Fibroblast of lung (primary cell): ENCODE results near the gene LRRC59. TPM values are rescaled to one million over a fixed set of nuclear protein-coding genes. Genes with fewer than 3 reads are reported as not detected.

Experiments used
- DNase-seq, 2 donors: peaks; one replicate each; pipeline versions ENCODE4 v3.0.0 to v3.0.0-alpha.2; 2010; ENCODE audit warnings: low read depth in 2 of 2
- H2AFZ ChIP-seq: 2 replicates; pipeline ENCODE4 v1.5.1; 2012; ENCODE audit warnings: low read length, control low read depth, inconsistent platforms
- H3K27ac ChIP-seq: 2 replicates; pipeline ENCODE4 v1.5.1; 2011; ENCODE audit warnings: low read length, control low read depth; ENCODE audit not compliant: insufficient read depth
- H3K27me3 ChIP-seq: 2 replicates; pipeline ENCODE4 v1.5.1; 2011; ENCODE audit warnings: mild to moderate bottlenecking, low read length; ENCODE audit not compliant: control insufficient read depth, insufficient read depth
- H3K36me3 ChIP-seq: 2 replicates; pipeline ENCODE4 v1.5.1; 2011; ENCODE audit warnings: low read length; ENCODE audit not compliant: control insufficient read depth, insufficient read depth
- H3K4me1 ChIP-seq: 2 replicates; pipeline ENCODE4 v1.5.1; 2011; ENCODE audit warnings: low read length; ENCODE audit not compliant: control insufficient read depth, insufficient read depth; ENCODE audit errors: extremely low read depth
- H3K4me2 ChIP-seq: 2 replicates; pipeline ENCODE4 v1.5.1; 2011; ENCODE audit warnings: low read length, control low read depth; ENCODE audit not compliant: insufficient read depth; ENCODE audit errors: extremely low read depth
- H3K4me3 ChIP-seq, 4 experiments: fragments of 200-600 bp in 1 of 4; sonication (generic) in 1 of 4; replicated peaks in 1 of 4; 2 replicates each; pipeline ENCODE4 v1.5.1; 2011 to 2016; ENCODE audit warnings: low read length in 4 of 4, low read depth in 3 of 4, mild to moderate bottlenecking in 3 of 4, control low read depth in 2 of 4, inconsistent platforms in 1 of 4, mixed read lengths in 1 of 4; ENCODE audit not compliant: insufficient read depth in 1 of 4; ENCODE audit errors: control extremely low read depth in 1 of 4
- H3K79me2 ChIP-seq: 2 replicates; pipeline ENCODE4 v1.5.1; 2012; ENCODE audit warnings: mild to moderate bottlenecking, low read length, inconsistent platforms; ENCODE audit not compliant: control insufficient read depth, insufficient read depth
- H3K9ac ChIP-seq: 2 replicates; pipeline ENCODE4 v1.5.1; 2011; ENCODE audit warnings: mild to moderate bottlenecking, low read length, control low read depth; ENCODE audit not compliant: insufficient read depth
- H3K9me3 ChIP-seq: 2 replicates; pipeline ENCODE4 v1.5.1; 2012; ENCODE audit warnings: low read depth, low read length; ENCODE audit not compliant: control insufficient read depth, insufficient read depth
- H4K20me1 ChIP-seq: 2 replicates; pipeline ENCODE4 v1.5.1; 2011; ENCODE audit warnings: low read length; ENCODE audit not compliant: control insufficient read depth, insufficient read depth; ENCODE audit errors: extremely low read depth
- CTCF ChIP-seq, 2 donors: IDR thresholded peaks in 1 of 2; conservative IDR thresholded peaks in 1 of 2; 1 replicate in 1 of 2; 2 replicates in 1 of 2; pipeline ENCODE4 v1.5.1; 2011 to 2012; ENCODE audit warnings: low read length in 2 of 2, control low read depth in 1 of 2, inconsistent platforms in 1 of 2, low read depth in 1 of 2, mild to moderate bottlenecking in 1 of 2
- EZH2 ChIP-seq: IDR thresholded peaks from 2 replicates; pipeline ENCODE4 v1.5.1; 2012; ENCODE audit warnings: low read length, control low read depth, mild to moderate bottlenecking; ENCODE audit errors: missing control alignments
- polyA plus RNA-seq, 2 donors: library from polyadenylated mRNA; depleted of rRNA in 1 of 2; stranded (reverse) in 1 of 2; unstranded in 1 of 2; fragments of >200 nt; gene quantifications; 2 replicates each; pipeline ENCODE4 v1.2.1, GENCODE V29; 2011 to 2012; ENCODE audit warnings: missing spikeins in 1 of 2
- total RNA-seq: library from RNA; depleted of rRNA; stranded (reverse); fragments of >200 nt; gene quantifications from 2 replicates; pipeline ENCODE4 v1.2.1, GENCODE V29; 2014

The LRRC59 gene
- total and polyA plus RNA-seq, 2 donors (not counting 1 experiment from before 2014, with no cell fraction given): 88.7 to 142 TPM

GRCh38 chr17:50423553-50424159 is 26.3 kb upstream of the LRRC59 start:
- no peak overlapping the region for H3K9ac ChIP-seq
- TF ChIP-seq CTCF (conservative IDR thresholded peaks at IDR 0.05 in 1 of 2, IDR thresholded peaks at IDR 0.05 in 1 of 2; ENCODE audit: low read depth in 1 of 2, low read length in 2 of 2): no peak
- TF ChIP-seq EZH2: no peak
- H2AFZ ChIP-seq: no peak overlapping the region
- peaks cover 12% of the 10 kb centered on the region for H3K4me1 ChIP-seq
- H3K4me3 ChIP-seq: peak overlapping the region in 1 of 4 experiments; percentile 14
- H4K20me1 ChIP-seq: no peaks in the 10 kb centered on the region
- H3K36me3 ChIP-seq: no peaks in the 10 kb centered on the region
- no peaks in the 10 kb centered on the region for H3K79me2 ChIP-seq
- H3K27ac ChIP-seq: no peak overlapping the region
- DNase-seq: peak; percentile 93 to 94
- no peak overlapping the region for H3K4me2 ChIP-seq
- no peaks in the 10 kb centered on the region for H3K9me3 ChIP-seq
- H3K27me3 ChIP-seq: no peaks in the 10 kb centered on the region

GRCh38 chr17:50422738-50423137 is 25.4 kb upstream of the LRRC59 start:
- Histone ChIP-seq H3K4me3 (no peak overlapping the region), H3K27me3 (no peaks in the 10 kb centered on the region), H3K27ac (no peak overlapping the region), H3K4me2 (no peak overlapping the region), H3K79me2 (no peaks in the 10 kb centered on the region), H3K36me3 (no peaks in the 10 kb centered on the region), H4K20me1 (no peaks in the 10 kb centered on the region), H2AFZ (no peak overlapping the region), H3K4me1 (peaks cover 12% of the 10 kb centered on the region), H3K9ac (no peak overlapping the region), H3K9me3 (no peaks in the 10 kb centered on the region)
- no peak for TF ChIP-seq EZH2
- TF ChIP-seq CTCF (conservative IDR thresholded peaks at IDR 0.05 in 1 of 2, IDR thresholded peaks at IDR 0.05 in 1 of 2; ENCODE audit: low read depth in 1 of 2, low read length in 2 of 2): no peak
- no peak for DNase-seq

- H4K20me1 ChIP-seq: no peaks in the 10 kb centered on the region
- H3K36me3 ChIP-seq: no peaks in the 10 kb centered on the region
- H3K4me3 ChIP-seq: peak overlapping the region; percentile 9 to 51 (median 24)
- H3K27me3 ChIP-seq: no peaks in the 10 kb centered on the region
- no peaks in the 10 kb centered on the region for H3K9me3 ChIP-seq
- peak overlapping the region; percentile 84 for H3K4me2 ChIP-seq
- H2AFZ ChIP-seq: peak overlapping the region; percentile 40
- H3K79me2 ChIP-seq: no peaks in the 10 kb centered on the region
- peak overlapping the region; percentile 28 for H3K27ac ChIP-seq
- peak in 1 of 2 donors; percentile 23 for DNase-seq
- H3K9ac ChIP-seq: no peak overlapping the region
- peaks cover 12% of the 10 kb centered on the region for H3K4me1 ChIP-seq
- TF ChIP-seq EZH2 (no peak), CTCF (conservative IDR thresholded peaks at IDR 0.05 in 1 of 2, IDR thresholded peaks at IDR 0.05 in 1 of 2; ENCODE audit: low read depth in 1 of 2, low read length in 2 of 2) (no peak)
Measured at GRCh38 chr17:50421308-50422051, 24.2 kb upstream of the LRRC59 start.
